HG02840 (cell line): ENCODE results near the gene SLC7A8.

Source experiments
- ATAC-seq: cut with Tn5 transposase; IDR thresholded peaks from one replicate; pipeline ENCODE4 v1.9.1; 2021; ENCODE audit warnings: mild to moderate bottlenecking, moderate library complexity, moderate number of reproducible peaks; ENCODE audit not compliant: unreplicated experiment, low FRiP score

SLC7A8 gene

DNA sequence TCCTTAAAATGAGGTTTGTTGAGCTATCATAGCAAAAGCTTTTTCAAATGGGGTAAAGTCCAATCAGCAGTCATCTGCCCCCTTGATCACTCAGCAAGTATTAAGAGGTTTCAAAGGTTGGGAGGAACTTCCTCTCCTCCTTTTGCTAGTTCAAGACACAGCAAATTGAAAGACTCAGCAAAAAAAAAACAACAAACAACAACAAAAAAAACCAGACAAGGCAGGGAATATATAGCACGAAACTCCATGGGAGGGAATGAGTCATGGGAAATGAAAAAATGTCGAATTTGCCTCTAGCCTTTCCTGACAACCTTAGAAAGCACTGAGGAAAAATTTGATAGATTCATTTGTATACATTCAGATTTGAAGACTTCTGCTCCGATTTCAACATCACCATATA lies 1.6 kb upstream of the SLC7A8 start:
- ATAC-seq, result no peak

DNA sequence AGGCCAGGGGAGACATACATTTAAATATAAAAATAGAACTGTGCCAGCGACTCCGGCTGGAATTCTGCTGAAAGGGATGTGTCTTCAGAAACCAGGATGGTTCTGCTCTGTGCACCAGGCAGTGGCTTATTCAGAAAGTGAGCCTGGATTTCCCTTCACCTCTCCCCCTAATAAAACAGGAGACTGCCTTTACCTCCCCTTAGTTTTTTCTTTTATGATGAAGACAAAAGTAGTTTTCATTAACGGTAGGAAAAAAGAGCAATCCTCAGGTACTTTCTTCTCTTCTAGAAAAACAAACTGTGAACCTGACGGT lies 346 bp downstream of the SLC7A8 start:
- no peak for ATAC-seq

DNA sequence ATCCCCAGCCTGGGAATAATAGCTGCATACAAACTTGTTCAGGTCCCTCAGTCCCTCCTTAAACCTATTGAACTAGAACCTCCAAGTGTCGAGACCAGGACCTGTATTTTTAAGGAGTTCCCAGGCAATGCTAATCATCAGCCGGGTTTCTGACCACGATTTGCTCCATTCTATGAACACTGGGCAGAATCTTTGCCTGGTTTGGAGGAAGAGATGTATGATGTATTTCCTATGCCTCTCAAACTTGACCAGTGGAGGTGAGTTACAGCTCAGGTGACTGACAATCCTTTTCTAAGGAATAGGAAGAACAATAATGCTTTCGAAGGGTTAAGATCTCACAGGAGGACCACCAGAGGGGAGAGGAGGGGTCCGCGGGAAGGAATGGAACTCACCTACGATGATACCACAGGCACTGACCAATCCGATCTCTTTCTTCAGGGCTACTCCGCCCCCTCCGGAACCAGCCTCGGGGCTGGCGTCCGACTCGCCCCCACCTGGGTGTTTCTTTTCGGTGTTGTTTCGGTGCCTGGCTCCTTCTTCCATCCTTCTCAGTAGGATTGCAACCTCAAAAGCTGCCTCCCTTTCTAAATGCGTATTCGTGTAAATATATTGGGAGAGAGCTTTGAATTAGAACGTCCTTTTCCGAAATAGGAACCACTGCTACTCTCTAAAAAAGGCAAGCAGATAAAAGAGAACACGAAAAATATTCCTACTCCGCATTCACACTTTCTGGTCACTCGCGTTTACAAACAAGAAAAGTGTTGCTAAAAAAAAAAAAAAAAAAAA lies 895 bp downstream of the SLC7A8 start:
- no peak for ATAC-seq

DNA sequence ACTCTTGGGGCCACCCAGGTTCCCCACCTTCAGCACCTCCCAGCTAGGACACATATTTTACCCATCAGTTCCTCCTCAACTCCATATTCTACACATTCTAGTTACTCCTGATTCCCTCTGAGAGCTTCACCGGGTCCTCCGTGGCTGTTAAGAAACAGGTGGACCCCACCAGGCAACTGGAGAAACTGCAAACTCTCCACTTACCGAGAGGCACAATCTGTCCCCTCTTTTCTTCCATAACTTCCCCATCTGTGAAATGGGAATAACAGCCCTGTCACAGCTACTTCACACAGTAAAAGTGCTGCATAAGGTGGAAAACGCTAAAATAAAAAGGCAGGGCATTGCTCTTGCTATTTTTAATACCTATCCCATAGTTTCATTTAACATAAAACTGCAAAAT lies 1.5 kb downstream of the SLC7A8 start:
- no peak for ATAC-seq

DNA sequence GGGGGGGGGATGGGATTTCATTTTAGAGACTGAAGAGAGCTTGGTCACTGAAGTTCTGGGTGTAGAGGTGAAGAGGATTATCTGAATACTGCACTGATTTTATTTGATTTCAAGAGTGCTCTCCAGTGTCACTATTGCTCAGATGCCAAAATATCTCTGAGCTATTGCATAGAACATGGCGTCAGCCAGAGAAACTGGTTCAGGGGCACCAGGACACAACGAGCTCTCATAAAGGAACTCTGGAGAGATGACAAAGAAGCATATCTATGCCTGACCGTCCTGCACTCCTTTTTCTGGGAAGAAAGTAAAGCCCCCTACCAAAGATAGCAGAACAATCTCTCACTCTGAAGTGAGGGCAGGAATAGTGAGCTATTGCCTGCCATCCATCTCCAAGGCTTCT lies 2.0 kb downstream of the SLC7A8 start:
- no peak for ATAC-seq

DNA sequence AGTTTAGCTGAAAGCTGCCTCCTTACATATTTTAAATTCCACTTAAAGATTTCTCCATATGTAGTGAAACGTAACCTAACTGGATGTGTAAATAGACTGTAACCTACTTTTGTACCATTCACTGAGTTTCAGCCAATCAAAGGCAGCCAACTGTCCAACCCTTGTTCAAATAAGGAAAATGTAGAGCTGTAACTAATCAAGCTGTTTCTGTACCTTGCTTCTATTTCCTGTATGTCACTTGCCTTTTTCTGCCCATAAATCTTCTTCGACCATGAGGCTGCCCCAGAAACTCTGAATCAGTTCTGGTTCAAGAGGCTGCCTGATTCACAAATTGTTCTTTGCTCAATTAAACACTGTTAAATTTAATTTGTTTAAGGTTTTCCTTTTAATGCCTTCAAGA lies 6.3 kb downstream of the SLC7A8 start:
- ATAC-seq, result no peak

- ATAC-seq, result no peak
These were observed 7.6 kb downstream of the SLC7A8 start for GRCh38 chr14:23175823-23176222.

- ATAC-seq, result no peak
These were observed 8.9 kb downstream of the SLC7A8 start for GRCh38 chr14:23174296-23175184.

GRCh38 chr14:23173796-23174195 lies 9.7 kb downstream of the SLC7A8 start:
- ATAC-seq, result no peak

DNA sequence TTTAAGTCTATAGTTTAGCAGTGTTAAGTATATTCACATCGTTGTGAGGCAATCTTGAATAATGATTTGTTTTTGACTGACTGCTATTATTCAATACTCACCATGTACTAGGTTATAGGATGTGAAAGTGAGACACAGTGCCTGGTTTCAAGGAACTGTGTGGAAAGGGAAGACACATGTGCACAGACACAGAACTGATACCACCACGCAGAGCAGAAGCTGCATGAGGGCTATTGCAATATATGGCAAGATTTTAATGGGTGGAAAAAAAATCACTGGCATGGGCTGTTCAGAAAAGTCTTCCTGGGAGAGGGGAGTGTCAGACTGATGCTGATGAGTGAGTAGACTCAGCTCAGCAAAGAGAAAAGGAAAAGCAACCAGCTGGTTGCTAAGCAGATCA lies 10.4 kb downstream of the SLC7A8 start:
- no peak for ATAC-seq

GRCh38 chr14:23172574-23172973 lies 10.9 kb downstream of the SLC7A8 start:
- no peak for ATAC-seq

DNA sequence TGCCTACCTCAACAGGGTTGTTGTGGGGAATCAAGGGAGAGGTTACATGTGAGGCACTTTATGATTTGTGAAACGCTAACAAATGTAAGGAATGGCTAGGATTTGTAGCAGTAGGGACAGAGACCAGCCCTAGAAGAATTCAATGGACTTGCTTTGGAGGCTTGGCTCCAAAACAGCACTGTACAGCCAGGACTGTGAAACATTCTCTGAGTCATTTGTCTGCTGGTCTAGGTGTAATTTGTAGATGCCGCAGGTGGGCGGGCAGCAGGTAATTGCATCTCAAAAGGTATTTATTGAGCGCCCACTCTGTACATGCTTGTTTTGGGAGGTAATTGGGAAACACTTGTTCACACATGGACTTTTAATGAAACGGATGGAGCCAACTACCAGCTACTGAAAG lies 11.4 kb downstream of the SLC7A8 start:
- no peak for ATAC-seq

- ATAC-seq, result no peak
These were observed 12.1 kb downstream of the SLC7A8 start for GRCh38 chr14:23171222-23171975.

DNA sequence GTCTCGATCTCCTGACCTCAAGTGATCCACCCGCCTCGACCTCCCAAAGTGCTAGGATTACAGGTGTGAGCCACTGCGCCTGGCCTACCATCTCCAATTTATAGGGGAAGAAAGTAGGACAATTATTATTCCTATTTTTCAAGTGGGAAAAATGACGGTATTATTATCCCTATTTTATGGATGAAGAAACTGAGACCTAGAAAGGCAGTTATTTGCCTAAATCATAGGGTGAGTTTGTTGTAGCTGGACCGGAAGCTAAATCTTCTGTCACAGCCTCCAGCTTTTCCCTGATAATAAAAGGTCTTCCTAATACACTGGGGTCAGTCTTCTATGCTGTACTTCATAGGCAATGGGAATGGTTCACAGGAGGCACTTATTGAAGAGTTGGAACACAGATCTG lies 13.8 kb downstream of the SLC7A8 start:
- no peak for ATAC-seq

DNA sequence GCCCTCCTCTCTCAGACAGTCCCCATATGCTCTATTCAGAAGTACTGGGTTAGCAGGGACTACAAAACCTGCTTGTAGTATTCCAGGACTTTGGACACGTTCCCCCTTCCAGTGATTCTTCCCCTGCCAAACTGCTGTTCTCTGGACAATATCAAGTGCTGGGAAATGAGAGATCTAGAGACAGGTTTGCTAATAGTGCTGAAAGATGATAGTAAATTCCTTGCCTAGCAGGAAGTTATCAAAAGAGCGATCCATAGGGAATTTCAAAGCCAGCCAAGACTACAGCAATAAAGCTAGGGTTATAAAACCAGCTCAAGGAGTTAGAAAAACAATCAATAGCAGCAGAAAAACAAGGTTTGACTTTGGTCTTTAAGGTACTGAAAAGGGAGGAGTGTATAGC lies 15.2 kb downstream of the SLC7A8 start:
- no peak for ATAC-seq

- no peak for ATAC-seq
These were observed 16.2 kb downstream of the SLC7A8 start for GRCh38 chr14:23167116-23167847.

GRCh38 chr14:23164949-23165348 lies 18.5 kb downstream of the SLC7A8 start:
- ATAC-seq, result no peak

GRCh38 chr14:23164250-23164649 lies 19.2 kb downstream of the SLC7A8 start:
- ATAC-seq, result no peak

GRCh38 chr14:23163830-23164229 lies 19.6 kb downstream of the SLC7A8 start:
- no peak for ATAC-seq

DNA sequence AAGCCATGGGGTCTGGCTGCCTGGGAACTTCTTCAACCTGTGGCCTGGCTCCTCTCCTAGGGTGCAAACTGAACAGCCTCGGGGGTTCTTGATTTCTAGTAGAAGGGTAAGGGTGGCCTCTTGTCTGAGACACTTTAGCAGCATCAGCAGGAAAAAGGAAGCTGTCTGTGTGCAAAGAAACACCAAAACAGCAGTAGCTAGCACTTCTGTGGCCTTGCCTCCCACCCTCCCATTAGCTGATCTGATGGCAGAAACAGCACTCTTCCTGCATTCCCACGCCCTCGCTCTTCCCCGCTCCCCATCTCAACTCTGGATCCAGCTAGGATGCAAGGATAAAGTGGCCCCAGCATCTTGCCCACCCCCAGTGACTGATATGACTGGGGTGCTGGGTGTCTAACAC lies 20.7 kb downstream of the SLC7A8 start:
- ATAC-seq, result no peak

DNA sequence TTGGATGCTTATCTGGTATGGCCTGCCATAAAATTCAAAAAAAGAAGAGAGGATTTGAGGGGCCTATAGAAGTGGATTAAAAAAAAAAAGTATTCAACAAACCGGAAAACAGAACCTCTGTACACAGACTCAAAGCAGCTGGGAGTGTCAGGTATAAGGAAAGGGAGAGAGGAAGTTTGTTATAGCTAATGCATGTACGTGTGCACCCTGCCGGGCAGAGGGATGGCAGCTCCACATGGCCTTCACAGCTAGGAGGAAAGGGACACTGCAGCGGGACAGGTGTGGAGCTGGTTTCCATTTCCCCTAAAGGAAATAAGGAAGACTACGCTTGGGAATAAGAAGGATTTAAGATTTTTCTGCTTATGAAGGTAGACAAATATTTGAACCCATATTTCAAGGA lies 21.5 kb downstream of the SLC7A8 start:
- ATAC-seq, result no peak
